8988T (cell line): Measurements from ENCODE around the gene GPC5.
A peak's percentile ranks its signal among the peaks of the same experiment; 100 is the strongest.
"Not testable (repeated sequence)": the region's sequence is repeated elsewhere in the genome, so short reads cannot be mapped to it uniquely, and the experiment has no call there.

Experiments
- DNase-seq: peaks from one replicate; pipeline ENCODE4 v3.0.0; 2011

GPC5 gene

GRCh38 chr13:92602560-92602959 lies 1204.1 kb downstream of the GPC5 start:
- no peak for DNase-seq

- DNase-seq, result no peak
Observed at GRCh38 chr13:92609376-92609775, 1211.0 kb downstream of the GPC5 start.

GRCh38 chr13:92612892-92613291 lies 1214.5 kb downstream of the GPC5 start:
- no peak for DNase-seq

- DNase-seq, result no peak
Observed at GRCh38 chr13:92613921-92614320, 1215.5 kb downstream of the GPC5 start.

- DNase-seq, result no peak
Observed at GRCh38 chr13:92621985-92622384, 1223.6 kb downstream of the GPC5 start.

- no peak for DNase-seq
Observed at GRCh38 chr13:92622905-92623304, 1224.5 kb downstream of the GPC5 start.

- no peak for DNase-seq
Observed at GRCh38 chr13:92626274-92626673, 1227.9 kb downstream of the GPC5 start.

- no peak for DNase-seq
Observed at GRCh38 chr13:92640936-92641335, 1242.5 kb downstream of the GPC5 start.

GRCh38 chr13:92649140-92649813 lies 1250.9 kb downstream of the GPC5 start:
- no peak for DNase-seq

GRCh38 chr13:92656103-92656502 lies 1257.7 kb downstream of the GPC5 start:
- no peak for DNase-seq

- no peak for DNase-seq
Observed at GRCh38 chr13:92656648-92657047, 1258.2 kb downstream of the GPC5 start.

- no peak for DNase-seq
Observed at GRCh38 chr13:92657565-92657964, 1259.1 kb downstream of the GPC5 start.

- DNase-seq, result no peak
Observed at GRCh38 chr13:92658293-92658692, 1259.9 kb downstream of the GPC5 start.

GRCh38 chr13:92661406-92661805 lies 1263.0 kb downstream of the GPC5 start:
- no peak for DNase-seq

GRCh38 chr13:92668157-92668556 lies 1269.7 kb downstream of the GPC5 start:
- DNase-seq, result no peak

GRCh38 chr13:92670096-92670495 lies 1271.7 kb downstream of the GPC5 start:
- DNase-seq, result no peak

- no peak for DNase-seq
Observed at GRCh38 chr13:92671821-92672220, 1273.4 kb downstream of the GPC5 start.

GRCh38 chr13:92676246-92676645 lies 1277.8 kb downstream of the GPC5 start:
- DNase-seq, result no peak

- no peak for DNase-seq
Observed at GRCh38 chr13:92677571-92677970, 1279.2 kb downstream of the GPC5 start.

GRCh38 chr13:92679602-92680001 lies 1281.2 kb downstream of the GPC5 start:
- no peak for DNase-seq

GRCh38 chr13:92681239-92681638 lies 1282.8 kb downstream of the GPC5 start:
- DNase-seq, result no peak

- DNase-seq, result no peak
Observed at GRCh38 chr13:92682832-92683517, 1284.6 kb downstream of the GPC5 start.

GRCh38 chr13:92694047-92694446 lies 1295.6 kb downstream of the GPC5 start:
- no peak for DNase-seq

- not testable (repeated sequence) for DNase-seq
Observed at GRCh38 chr13:92695827-92696226, 1297.4 kb downstream of the GPC5 start.

GRCh38 chr13:92716749-92717148 lies 1318.3 kb downstream of the GPC5 start:
- peak; percentile 3 for DNase-seq
